Trophoblast cell (in vitro differentiated cells and primary cell): ENCODE measurements around the gene GJB1.
"Not testable (repeated sequence)": the region's sequence is repeated elsewhere in the genome, so short reads cannot be mapped to it uniquely, and the experiment has no call there.

Source experiments
- DNase-seq, 2 donors: peaks; one replicate each; pipeline ENCODE4 v3.0.0-alpha.2; 2016
- H2AFZ ChIP-seq: 2 replicates; pipeline ENCODE4 v1.6.1; 2013; ENCODE audit warnings: low read length, moderate library complexity, mild to moderate bottlenecking; ENCODE audit not compliant: insufficient read depth, poor library complexity
- H2AK5ac ChIP-seq: 2 replicates; pipeline ENCODE4 v1.6.1; 2013; ENCODE audit warnings: mild to moderate bottlenecking, low read length
- H2BK120ac ChIP-seq: 2 replicates; pipeline ENCODE4 v1.6.1; 2013; ENCODE audit warnings: low read length, mild to moderate bottlenecking, moderate library complexity; ENCODE audit not compliant: insufficient read depth, poor library complexity
- H2BK12ac ChIP-seq: 2 replicates; pipeline ENCODE4 v1.6.1; 2013; ENCODE audit warnings: mild to moderate bottlenecking, low read length, moderate library complexity
- H2BK5ac ChIP-seq: 2 replicates; pipeline ENCODE4 v1.6.1; 2013; ENCODE audit warnings: low read length, low read depth, moderate library complexity, mild to moderate bottlenecking; ENCODE audit not compliant: poor library complexity
- H3K14ac ChIP-seq: 2 replicates; pipeline ENCODE4 v1.6.1; 2013; ENCODE audit warnings: mild to moderate bottlenecking, low read length
- H3K18ac ChIP-seq: 2 replicates; pipeline ENCODE4 v1.6.1; 2013; ENCODE audit warnings: mild to moderate bottlenecking, low read length
- H3K23ac ChIP-seq: 2 replicates; pipeline ENCODE4 v1.6.1; 2013; ENCODE audit warnings: low read length
- H3K27ac ChIP-seq: 2 replicates; pipeline ENCODE4 v1.5.1; 2013; ENCODE audit warnings: low read depth, mild to moderate bottlenecking, inconsistent platforms, low read length, moderate library complexity
- H3K27me3 ChIP-seq: 2 replicates; pipeline ENCODE4 v1.6.1; 2013; ENCODE audit warnings: inconsistent platforms, mild to moderate bottlenecking, low read length, moderate library complexity; ENCODE audit not compliant: insufficient read depth
- H3K36me3 ChIP-seq, 2 experiments: 1 replicate in 1 of 2; 2 replicates in 1 of 2; pipeline ENCODE4 v1.6.1; 2013; ENCODE audit warnings: low read length in 2 of 2, mild to moderate bottlenecking in 2 of 2, moderate library complexity in 1 of 2; ENCODE audit not compliant: insufficient read depth in 2 of 2, control insufficient read depth in 1 of 2
- H3K4ac ChIP-seq: 2 replicates; pipeline ENCODE4 v1.6.1; 2013; ENCODE audit warnings: low read depth, mild to moderate bottlenecking, low read length, moderate library complexity
- H3K4me1 ChIP-seq, 2 experiments: 1 replicate in 1 of 2; 2 replicates in 1 of 2; pipeline ENCODE4 v1.6.1; 2013; ENCODE audit warnings: low read length in 2 of 2, mild to moderate bottlenecking in 2 of 2, moderate library complexity in 1 of 2; ENCODE audit not compliant: insufficient read depth in 2 of 2, control insufficient read depth in 1 of 2
- H3K4me2 ChIP-seq: 2 replicates; pipeline ENCODE4 v1.6.1; 2013; ENCODE audit warnings: inconsistent platforms, mild to moderate bottlenecking, low read length, moderate library complexity
- H3K4me3 ChIP-seq: 2 replicates; pipeline ENCODE4 v1.5.1; 2013; ENCODE audit warnings: mild to moderate bottlenecking, low read depth, low read length, inconsistent platforms
- H3K79me1 ChIP-seq: one replicate; pipeline ENCODE4 v1.6.1; 2013; ENCODE audit warnings: low read length
- H3K79me2 ChIP-seq: 2 replicates; pipeline ENCODE4 v1.6.1; 2013; ENCODE audit warnings: low read length, mild to moderate bottlenecking; ENCODE audit not compliant: control insufficient read depth, insufficient read depth, poor library complexity
- H3K9ac ChIP-seq: 2 replicates; pipeline ENCODE4 v1.6.1; 2013; ENCODE audit warnings: mild to moderate bottlenecking, low read length
- H3K9me3 ChIP-seq: 2 replicates; pipeline ENCODE4 v1.6.1; 2013; ENCODE audit warnings: low read depth, mild to moderate bottlenecking, control low read depth, inconsistent platforms, low read length; ENCODE audit not compliant: insufficient read depth
- H4K12ac ChIP-seq: 2 replicates; pipeline ENCODE4 v1.6.1; 2013; ENCODE audit warnings: low read depth, mild to moderate bottlenecking, low read length, moderate library complexity
- H4K8ac ChIP-seq: 2 replicates; pipeline ENCODE4 v1.6.1; 2013; ENCODE audit warnings: low read depth, mild to moderate bottlenecking, low read length, moderate library complexity
- H4K91ac ChIP-seq: one replicate; pipeline ENCODE4 v1.6.1; 2013; ENCODE audit warnings: low read depth, mild to moderate bottlenecking, low read length, moderate library complexity
- WGBS: extraction: QIAGEN DNeasy Blood & Tissue Kit; methylation state at CpG from one replicate; pipeline ENCODE4 v1.1.7; 2013; ENCODE audit warnings: missing lambda C conversion rate; ENCODE audit not compliant: insufficient read length, insufficient coverage; ENCODE audit errors: extremely low coverage; 5-methylcytosine and 5-hydroxymethylcytosine counted together

Gene GJB1

GRCh38 chrX:71269801-71270395, 46.9 kb downstream of the GJB1 start:
- Histone ChIP-seq H3K4ac (no peak overlapping the region), H3K9ac (no peak overlapping the region), H4K12ac (no peak overlapping the region), H2AFZ (no peak overlapping the region), H3K14ac (no peak overlapping the region), H4K8ac (no peak overlapping the region), H3K4me2 (no peak overlapping the region), H2BK12ac (no peak overlapping the region), H3K9me3 (no peaks in the 10 kb centered on the region), H4K91ac (no peak overlapping the region), H3K18ac (no peak overlapping the region), H2BK5ac (no peak overlapping the region), H3K79me1 (no peaks in the 10 kb centered on the region), H3K27ac (no peak overlapping the region), H3K4me3 (no peak overlapping the region), H3K4me1 (no peaks in the 10 kb centered on the region), H3K23ac (no peak overlapping the region), H2BK120ac (no peak overlapping the region), H2AK5ac (no peak overlapping the region), H3K36me3 (no peaks in the 10 kb centered on the region), H3K27me3 (no peaks in the 10 kb centered on the region), H3K79me2 (no peaks in the 10 kb centered on the region)
- no CpG with 5 or more reads among the region's 19 CpGs for WGBS
- no peak for DNase-seq

GRCh38 chrX:71272313-71272712, 49.3 kb downstream of the GJB1 start:
- WGBS = no CpG with 5 or more reads among the region's 2 CpGs
- DNase-seq, H2BK5ac ChIP-seq, H3K18ac ChIP-seq, H2AK5ac ChIP-seq, H3K79me2 ChIP-seq, H3K4me2 ChIP-seq, H3K14ac ChIP-seq, H4K8ac ChIP-seq, H3K79me1 ChIP-seq, H2BK120ac ChIP-seq, H3K4me1 ChIP-seq, H2AFZ ChIP-seq, H4K91ac ChIP-seq, H3K23ac ChIP-seq, H3K9ac ChIP-seq, H3K27me3 ChIP-seq, H3K4me3 ChIP-seq, H3K27ac ChIP-seq, H3K36me3 ChIP-seq, H3K9me3 ChIP-seq, H4K12ac ChIP-seq, H3K4ac ChIP-seq, H2BK12ac ChIP-seq: not testable (repeated sequence)
